Stimulated activated CD4-positive, alpha-beta T cell treated with anti-CD3 and anti-CD28 coated beads, Interleukin-12 subunit alpha, Interleukin-12 subunit beta, amount 100 ng/mL, for 4 hours (primary cell): ENCODE results near the gene TBC1D24.

Experiments used
- DNase-seq: peaks from one replicate; pipeline ENCODE4 v3.0.0-alpha.2; 2020

Gene TBC1D24

DNA sequence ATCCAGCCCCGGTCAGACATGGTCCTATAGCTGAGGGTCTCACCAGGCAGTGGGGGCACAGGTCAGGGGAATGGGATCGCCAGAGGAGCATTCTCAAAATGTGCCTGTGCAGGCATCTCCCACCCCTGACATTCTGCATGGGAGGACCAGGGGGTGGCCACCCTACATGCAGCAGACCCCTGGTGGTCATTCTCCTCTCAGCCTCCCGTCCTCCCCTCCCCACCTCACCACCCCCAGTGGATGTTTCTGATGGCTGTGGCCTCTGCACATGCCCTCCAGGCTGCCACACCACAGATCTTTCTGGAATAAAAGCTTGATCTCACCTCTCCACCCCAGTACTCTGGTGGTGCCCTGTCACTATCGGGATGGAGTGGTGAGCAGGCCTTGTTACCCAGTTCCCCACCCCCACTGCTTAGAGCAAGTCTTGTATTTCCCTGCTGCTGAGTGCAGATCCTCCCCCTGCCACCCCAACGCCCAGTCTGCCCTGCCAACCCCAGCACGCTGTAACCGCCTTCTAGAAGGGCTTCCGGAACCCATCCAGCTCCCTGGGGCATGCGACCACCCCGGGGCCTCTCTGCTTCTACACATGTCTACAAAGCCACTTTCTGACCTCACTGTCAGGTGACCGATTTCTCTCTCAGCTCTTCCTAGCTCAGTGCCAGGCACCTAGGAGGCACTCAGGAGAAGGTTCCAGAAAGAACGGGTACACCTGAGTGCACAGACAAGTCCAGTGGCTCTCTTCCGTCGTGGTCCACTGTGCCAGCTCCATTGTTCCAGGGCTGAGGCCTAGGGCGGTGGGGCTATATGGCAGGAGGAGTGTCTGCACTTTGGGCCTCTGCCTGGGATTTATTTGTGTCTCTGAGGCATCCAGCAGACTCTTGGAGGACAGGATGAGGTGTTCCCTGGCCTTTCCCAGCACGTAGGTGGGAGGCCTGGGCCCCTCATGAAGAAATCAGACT, 9.3 kb downstream of the TBC1D24 start:
- no peak for DNase-seq

GRCh38 chr16:2484898-2485508, 10.1 kb downstream of the TBC1D24 start:
- no peak for DNase-seq

DNA sequence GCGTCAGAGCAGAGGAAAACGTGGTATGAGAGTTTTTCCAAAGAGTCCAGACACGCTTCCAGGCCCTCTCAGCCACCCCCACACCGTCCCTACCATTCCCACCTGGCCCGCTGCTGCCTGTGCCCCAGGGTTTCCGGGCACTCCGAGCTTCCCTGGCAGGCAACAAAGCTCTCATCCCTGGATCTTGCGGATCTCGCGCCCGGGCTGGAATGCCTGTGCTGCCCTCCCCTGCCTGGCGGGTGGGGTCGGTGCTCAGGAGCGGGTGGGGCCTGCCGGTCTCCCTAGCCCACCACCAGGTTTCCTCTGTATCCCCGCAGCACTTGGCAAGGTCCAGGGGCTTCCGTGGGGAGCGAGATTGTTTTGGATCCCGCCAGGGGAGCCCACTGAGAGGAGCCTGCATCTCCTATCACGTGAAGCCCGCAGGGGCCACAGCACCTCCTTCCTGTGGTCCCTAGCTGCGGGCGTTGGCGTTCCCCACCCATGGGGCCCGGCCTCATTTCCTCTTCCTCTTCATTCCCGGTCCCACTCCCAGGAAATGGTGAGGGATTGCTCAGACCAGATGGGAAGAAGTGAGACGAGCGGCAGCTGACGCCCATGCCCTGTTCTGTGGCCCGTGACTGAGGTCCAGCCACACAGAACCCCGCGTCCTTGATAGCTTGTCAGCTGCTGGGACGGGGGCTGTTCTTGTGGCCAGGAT, 11.0 kb downstream of the TBC1D24 start:
- no peak for DNase-seq

DNA sequence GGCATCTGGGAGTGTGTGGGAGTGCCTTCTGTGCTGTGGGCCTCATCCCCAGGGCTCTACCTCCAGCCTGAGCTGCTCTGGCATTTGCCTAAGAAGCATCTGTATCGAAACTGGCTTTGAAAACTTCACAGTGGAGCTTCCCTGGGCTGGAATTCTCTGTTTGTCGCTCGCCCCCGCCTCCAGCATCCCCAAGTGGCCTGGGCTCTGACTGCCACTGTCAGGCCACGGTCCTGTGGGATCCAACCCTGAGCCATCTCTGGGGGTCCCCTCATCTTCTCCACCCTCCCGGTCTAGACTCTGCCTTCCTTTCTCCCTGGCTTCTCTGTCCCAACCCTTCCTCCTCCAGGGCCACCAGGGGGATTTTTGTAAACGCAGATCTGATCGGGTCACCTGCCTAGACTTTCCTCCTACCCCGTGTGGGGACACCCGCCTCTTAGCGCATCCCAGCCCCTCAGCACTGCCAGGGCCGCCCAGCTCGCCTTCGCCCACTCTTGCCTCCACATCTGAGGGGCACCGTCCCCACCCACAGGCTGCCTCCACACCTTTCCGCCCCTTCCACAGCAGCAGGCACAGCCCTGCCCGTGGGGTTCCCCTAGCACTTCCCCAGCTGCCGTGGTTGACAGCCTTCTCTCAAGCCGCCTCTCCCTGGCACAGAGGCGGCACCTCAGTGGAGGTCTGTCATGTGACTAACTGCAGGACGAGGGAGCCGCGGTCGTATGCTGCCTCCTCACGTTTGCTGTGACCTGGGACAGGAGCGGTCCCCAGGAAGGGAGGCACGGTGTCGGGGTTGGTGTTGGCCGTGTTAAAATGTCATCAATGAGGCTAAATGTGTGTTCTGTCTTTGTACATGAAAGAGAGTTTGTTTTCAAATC, 12.0 kb downstream of the TBC1D24 start:
- DNase-seq = peak; percentile 64

DNA sequence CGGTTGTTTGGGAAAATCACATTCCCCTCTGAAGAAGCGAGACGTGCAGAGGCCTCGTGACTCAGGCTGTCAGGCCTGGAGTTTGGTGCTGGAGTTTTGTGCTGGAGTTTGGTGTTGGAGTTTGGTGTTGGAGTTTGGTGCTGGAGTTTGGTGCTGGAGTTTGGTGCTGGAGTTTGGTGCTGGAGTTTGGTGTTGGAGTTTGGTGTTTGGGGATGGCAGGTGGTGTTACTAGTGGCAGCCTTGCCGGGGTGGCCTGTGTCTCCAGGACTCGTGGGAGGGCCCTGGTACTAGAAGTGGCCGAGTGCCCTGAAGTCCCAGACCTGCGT, 12.6 kb downstream of the TBC1D24 start:
- DNase-seq = no peak

- no peak for DNase-seq
Observed at GRCh38 chr16:2487903-2488531, 13.1 kb downstream of the TBC1D24 start.

GRCh38 chr16:2489581-2489980, 14.7 kb downstream of the TBC1D24 start:
- no peak for DNase-seq

GRCh38 chr16:2490190-2491105, 15.5 kb downstream of the TBC1D24 start:
- DNase-seq = no peak

DNA sequence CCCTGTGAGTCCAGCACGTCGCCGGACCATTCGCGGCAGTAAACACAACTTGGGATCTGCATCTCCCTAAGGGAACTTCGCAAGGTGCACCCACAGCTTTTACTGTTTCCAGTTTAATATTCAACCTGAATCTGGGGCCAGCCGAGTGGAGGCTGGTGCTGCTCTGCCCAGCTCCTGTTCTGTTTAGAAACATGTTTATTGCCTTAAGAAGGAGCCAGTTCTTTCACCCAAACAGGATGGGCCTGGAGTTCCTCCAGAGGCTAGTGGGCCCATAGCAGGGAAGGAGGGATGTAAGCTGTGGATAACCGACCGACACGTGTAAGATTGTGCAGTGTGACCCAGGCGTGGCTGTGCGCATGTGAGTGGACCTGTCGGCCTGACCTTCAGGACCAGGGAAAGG, 17.4 kb downstream of the TBC1D24 start:
- no peak for DNase-seq

DNA sequence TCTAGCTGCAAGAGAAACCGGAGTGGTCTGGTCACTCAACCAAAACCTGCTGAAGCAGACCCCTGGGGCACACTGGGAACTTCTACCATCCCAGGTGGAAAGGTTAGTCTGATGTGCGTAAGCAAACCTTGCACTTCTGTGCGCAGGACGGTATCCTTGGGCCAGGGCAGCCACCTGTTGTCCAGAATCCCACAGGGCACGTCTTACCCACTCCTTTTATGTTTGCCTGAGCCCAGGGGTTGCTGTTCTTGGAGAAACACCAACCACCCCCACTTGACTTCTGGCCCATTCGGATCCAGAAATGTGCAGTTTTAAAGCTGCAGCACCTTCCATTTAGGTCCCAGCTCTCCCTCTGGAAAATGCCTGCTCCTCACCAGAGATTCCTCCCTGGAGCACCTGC, 18.7 kb downstream of the TBC1D24 start:
- no peak for DNase-seq

GRCh38 chr16:2494616-2495015, 19.7 kb downstream of the TBC1D24 start:
- no peak for DNase-seq

- DNase-seq = no peak
Observed at GRCh38 chr16:2495041-2495440, 20.1 kb downstream of the TBC1D24 start.

DNA sequence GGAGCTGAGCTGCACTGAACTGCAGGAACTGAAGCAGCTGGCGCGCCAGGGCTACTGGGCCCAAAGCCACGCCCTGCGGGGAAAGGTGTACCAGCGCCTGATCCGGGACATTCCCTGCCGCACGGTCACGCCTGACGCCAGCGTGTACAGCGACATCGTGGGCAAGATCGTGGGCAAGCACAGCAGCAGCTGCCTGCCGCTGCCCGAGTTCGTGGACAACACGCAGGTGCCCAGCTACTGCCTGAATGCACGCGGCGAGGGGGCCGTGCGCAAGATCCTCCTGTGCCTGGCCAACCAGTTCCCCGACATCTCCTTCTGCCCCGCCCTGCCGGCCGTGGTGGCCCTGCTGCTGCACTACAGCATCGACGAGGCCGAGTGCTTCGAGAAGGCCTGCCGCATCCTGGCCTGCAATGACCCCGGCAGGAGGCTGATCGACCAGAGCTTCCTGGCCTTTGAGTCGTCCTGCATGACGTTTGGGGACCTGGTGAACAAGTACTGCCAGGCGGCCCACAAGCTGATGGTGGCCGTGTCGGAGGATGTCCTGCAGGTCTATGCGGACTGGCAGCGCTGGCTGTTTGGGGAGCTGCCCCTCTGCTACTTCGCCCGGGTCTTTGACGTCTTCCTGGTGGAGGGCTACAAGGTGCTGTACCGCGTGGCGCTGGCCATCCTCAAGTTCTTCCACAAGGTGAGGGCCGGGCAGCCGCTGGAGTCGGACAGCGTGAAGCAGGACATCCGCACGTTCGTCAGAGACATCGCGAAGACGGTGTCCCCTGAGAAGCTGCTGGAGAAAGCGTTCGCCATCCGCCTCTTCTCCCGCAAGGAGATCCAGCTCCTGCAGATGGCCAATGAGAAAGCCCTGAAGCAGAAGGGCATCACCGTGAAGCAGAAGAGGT, 21.5 kb downstream of the TBC1D24 start:
- DNase-seq = no peak

- no peak for DNase-seq
Observed at GRCh38 chr16:2497116-2497630, 22.2 kb downstream of the TBC1D24 start.

DNA sequence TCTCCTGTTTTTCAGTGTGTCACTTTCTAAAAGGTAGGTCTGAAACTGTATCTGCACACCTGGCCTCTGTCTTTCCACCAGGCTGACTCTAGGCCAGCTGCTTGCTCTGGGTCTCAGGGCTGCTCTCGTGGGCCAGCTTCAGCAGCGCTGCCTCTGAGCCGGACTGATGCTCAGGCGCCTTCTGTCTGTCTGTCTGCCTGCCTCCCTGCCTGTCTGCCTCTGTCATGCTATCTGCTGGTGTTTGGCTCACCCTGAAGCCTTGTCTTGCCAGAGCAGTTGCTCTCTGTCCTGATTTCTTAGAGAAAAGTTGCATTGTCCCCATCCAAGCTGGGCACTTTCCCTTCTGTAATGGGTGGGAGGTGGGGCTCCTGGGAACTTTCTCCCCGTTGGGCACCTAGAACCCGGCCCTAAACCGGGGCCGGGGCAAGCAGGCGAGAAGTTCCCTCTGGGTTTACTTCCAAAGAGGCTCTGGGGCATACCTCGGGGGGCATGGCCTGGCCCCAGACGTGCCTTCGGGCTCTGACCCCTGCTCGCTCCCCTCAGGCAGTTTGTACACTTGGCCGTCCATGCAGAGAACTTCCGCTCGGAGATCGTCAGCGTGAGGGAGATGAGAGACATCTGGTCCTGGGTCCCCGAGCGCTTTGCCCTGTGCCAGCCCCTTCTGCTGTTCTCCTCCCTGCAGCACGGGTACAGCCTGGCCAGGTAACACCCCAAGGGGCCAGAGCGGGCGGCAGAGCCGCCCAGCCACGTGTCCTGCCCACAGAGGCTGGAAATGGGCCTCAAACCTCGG, 23.0 kb downstream of the TBC1D24 start:
- DNase-seq = no peak

DNA sequence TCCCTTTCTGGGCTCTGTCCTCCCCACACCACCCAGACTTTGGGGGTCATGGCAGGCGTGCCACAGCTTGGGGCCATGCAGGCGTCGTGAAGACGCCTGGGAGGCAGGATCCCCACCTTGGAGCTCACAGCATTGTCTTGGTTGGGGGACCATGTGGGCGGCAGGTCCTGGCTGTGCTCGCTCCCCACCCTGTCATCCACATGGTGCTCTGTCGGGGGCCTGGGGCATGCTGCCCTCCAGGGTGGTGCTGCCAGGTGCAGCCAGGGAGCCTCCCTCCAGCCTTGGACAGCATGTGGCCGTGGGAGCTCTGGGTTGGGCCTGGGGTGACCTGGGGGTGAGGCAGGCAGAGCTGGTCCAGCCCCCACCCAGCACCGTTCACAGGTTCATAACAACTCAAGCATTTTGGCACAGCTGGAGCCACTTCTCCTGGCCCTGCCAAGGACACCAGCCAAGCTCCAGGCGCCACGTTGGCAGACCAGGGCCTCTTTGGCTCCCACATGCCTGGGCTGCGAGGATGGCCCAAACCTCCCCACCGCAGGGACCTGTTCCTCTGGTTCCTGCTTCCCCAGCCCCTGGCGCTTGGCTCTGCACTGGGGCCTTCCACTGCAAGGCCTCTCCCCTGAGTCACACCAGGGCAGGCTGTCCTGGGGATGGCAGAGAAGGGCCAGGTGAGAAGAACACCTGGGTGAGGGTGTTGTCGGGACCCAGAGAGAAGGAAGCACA, 23.8 kb downstream of the TBC1D24 start:
- DNase-seq = no peak

GRCh38 chr16:2499454-2499853, 24.5 kb downstream of the TBC1D24 start:
- no peak for DNase-seq

DNA sequence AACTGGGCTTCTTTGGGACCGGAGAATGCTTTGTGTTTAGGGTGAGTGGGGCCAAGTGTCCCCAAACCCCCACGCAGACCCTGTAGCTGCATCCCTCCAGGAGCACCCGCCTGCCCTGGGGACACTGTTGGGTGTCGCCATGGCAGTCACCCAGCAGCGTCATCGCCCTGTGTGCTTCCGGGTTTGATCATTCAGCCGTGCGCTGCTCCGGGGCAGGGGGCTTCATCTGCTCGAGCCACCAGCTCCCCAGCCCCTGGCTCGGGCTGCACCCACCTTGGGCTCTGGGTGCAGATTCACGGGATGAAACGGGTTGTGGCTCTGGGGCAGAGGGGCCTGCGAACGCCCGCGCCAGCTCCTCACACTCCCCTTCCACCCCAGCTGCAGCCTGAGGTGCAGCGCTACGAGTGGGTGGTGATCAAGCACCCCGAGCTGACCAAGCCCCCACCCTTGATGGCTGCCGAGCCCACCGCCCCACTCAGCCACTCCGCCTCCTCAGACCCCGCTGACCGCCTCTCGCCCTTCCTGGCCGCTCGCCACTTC, 25.0 kb downstream of the TBC1D24 start:
- DNase-seq = no peak
